Uterus (tissue), 4 donors: Measurements from ENCODE around the gene LRRC52. TPM values are rescaled to one million over a fixed set of nuclear protein-coding genes. Genes with fewer than 3 reads are reported as not detected.

ENCODE experiments used
- DNase-seq, 2 donors: peaks; one replicate each; pipeline ENCODE4 v3.0.0-alpha.2; 2019 to 2020
- H3K27ac ChIP-seq, 2 donors: fragments of 200-600 bp; sonication (generic); 1 replicate in 1 of 2; 2 replicates in 1 of 2; pipeline ENCODE4 v1.5.1; 2016 to 2018
- H3K27me3 ChIP-seq, 2 donors: fragments of 200-600 bp; sonication (generic); one replicate each; pipeline ENCODE4 v1.5.1; 2018 to 2019; ENCODE audit warnings: control low read depth in 1 of 2
- H3K36me3 ChIP-seq, 2 donors: fragments of 200-600 bp; sonication (generic); one replicate each; pipeline ENCODE4 v1.5.1; 2019; ENCODE audit warnings: control low read depth in 1 of 2
- H3K4me1 ChIP-seq, 2 donors: fragments of 200-600 bp; sonication (generic); one replicate each; pipeline ENCODE4 v1.5.1; 2018 to 2019; ENCODE audit warnings: control low read depth in 1 of 2
- H3K4me3 ChIP-seq, 2 donors: fragments of 200-600 bp; sonication (generic); 1 replicate in 1 of 2; 2 replicates in 1 of 2; pipeline ENCODE4 v1.5.1; 2018 to 2019; ENCODE audit warnings: mild to moderate bottlenecking in 1 of 2
- H3K9me3 ChIP-seq, 2 donors: fragments of 200-600 bp; sonication (generic); one replicate each; pipeline ENCODE4 v1.5.1; 2019; ENCODE audit warnings: control low read depth in 1 of 2
- CTCF ChIP-seq, 4 experiments: fragments of 200-600 bp in 2 of 4; fragments of 450-650 bp in 2 of 4; sonication (generic) in 2 of 4; IDR thresholded peaks; one replicate each; pipeline ENCODE4 v1.5.1; 2016 to 2019; ENCODE audit warnings: antibody characterized with exemption in 4 of 4, mild to moderate bottlenecking in 2 of 4, moderate library complexity in 1 of 4
- POLR2A ChIP-seq, 2 donors: fragments of 450-650 bp; IDR thresholded peaks; one replicate each; pipeline ENCODE4 v1.6.1; 2016; ENCODE audit warnings: antibody characterized with exemption in 2 of 2, mild to moderate bottlenecking in 1 of 2, moderate library complexity in 1 of 2
- intact Hi-C: fragments of 100-400 bp; cut with DNase I; formaldehyde crosslinking; loops from one replicate; pipeline ENCODE4 v1.15.1; 2023; ENCODE audit warnings: low total_unique reads
- total RNA-seq, 4 donors: library from RNA; depleted of rRNA in 3 of 4; stranded (reverse); fragments of >200 nt in 3 of 4; gene quantifications; one replicate each; pipeline versions ENCODE4 v1.1.0 to v1.2.4, GENCODE V29; 2014 to 2023
- donor health status: DM: yes; HTN: yes; CAD: no.

The LRRC52 gene
- total RNA-seq, 4 donors from 2014 or later, result not detected

GRCh38 chr1:165537356-165538109, 6.3 kb upstream of the LRRC52 start:
- no peaks in the 10 kb centered on the region for H3K9me3 ChIP-seq
- H3K4me3 ChIP-seq, result no peak overlapping the region
- no peaks in the 10 kb centered on the region for H3K36me3 ChIP-seq
- intact Hi-C loops, result no loop called here
- DNase-seq, result no peak
- no peaks in the 10 kb centered on the region for H3K4me1 ChIP-seq
- TF ChIP-seq POLR2A (IDR thresholded peaks at IDR 0.05) (no peak), CTCF (IDR thresholded peaks at IDR 0.05) (no peak)
- H3K27me3 ChIP-seq, result no peaks in the 10 kb centered on the region
- no peak overlapping the region for H3K27ac ChIP-seq

DNA sequence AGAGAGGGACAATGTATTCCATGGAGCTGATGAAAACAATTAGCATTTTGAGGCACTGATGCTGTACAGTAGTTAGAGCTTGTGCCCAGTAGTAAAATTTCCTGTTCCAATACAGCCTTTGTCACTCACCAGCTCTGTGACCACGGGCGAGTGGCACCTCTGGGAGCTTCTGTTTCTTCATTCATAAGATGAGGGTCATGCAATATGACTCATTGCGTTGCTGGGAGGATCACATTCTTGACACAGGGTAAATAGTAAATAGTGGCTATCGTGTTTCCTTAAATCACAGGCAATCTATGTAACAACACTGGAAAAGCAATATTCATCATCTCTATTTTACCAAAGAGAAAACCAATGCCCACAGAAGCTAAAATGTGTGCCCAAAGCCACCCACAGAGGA, 4.5 kb upstream of the LRRC52 start:
- H3K27ac ChIP-seq, result no peak overlapping the region
- no peaks in the 10 kb centered on the region for H3K27me3 ChIP-seq
- H3K4me3 ChIP-seq, result no peak overlapping the region
- intact Hi-C loops, result no loop called here
- H3K9me3 ChIP-seq, result no peaks in the 10 kb centered on the region
- no peaks in the 10 kb centered on the region for H3K4me1 ChIP-seq
- no peak for DNase-seq
- TF ChIP-seq CTCF (IDR thresholded peaks at IDR 0.05) (no peak), POLR2A (IDR thresholded peaks at IDR 0.05) (no peak)
- no peaks in the 10 kb centered on the region for H3K36me3 ChIP-seq

- intact Hi-C loops, result no loop called here
These were observed 3.9 kb upstream of the LRRC52 start for GRCh38 chr1:165539908-165540307.

DNA sequence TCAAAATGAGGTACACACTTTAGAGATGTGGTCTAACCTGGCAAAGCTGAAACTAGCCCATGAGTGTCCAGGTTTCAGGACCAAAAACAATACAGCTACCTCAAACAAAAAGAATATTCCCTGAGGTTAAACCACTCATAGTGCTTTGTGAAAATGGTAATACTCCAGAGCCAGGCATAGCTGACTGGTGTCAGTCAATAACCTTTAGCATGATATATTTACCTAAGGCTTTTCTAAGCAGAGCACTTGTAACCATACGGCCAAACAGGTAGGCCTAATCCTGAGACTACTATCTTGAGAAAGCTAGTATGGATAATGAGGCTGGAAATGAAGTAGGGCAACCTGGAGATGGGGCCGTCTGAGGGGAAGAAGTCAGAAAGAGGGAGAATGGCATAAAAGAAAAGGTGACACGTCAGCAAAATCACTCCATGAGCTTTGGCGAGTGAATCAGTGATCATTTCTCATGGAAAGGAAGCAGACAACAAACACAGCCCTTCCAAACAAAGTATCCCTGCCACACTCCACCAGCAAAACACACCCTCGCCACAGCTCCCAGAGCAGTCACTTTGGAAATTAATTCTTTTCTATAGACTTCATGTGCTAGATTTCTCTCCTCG, 1.7 kb upstream of the LRRC52 start:
- intact Hi-C loops, result no loop called here
- Histone ChIP-seq H3K36me3 (no peaks in the 10 kb centered on the region), H3K4me3 (no peak overlapping the region), H3K27ac (no peak overlapping the region), H3K4me1 (no peaks in the 10 kb centered on the region), H3K9me3 (no peaks in the 10 kb centered on the region), H3K27me3 (no peaks in the 10 kb centered on the region)
- DNase-seq, result no peak
- no peak for TF ChIP-seq CTCF (IDR thresholded peaks at IDR 0.05)
- TF ChIP-seq POLR2A (IDR thresholded peaks at IDR 0.05), result no peak

More at GRCh38 chr1:165539908-165540307, 3.9 kb upstream of the LRRC52 start:
- Histone ChIP-seq H3K27me3 (no peaks in the 10 kb centered on the region), H3K4me1 (no peaks in the 10 kb centered on the region), H3K9me3 (no peaks in the 10 kb centered on the region), H3K27ac (no peak overlapping the region), H3K36me3 (no peaks in the 10 kb centered on the region), H3K4me3 (no peak overlapping the region)
- DNase-seq, result no peak
- no peak for TF ChIP-seq CTCF (IDR thresholded peaks at IDR 0.05)
- TF ChIP-seq POLR2A (IDR thresholded peaks at IDR 0.05), result no peak

DNA sequence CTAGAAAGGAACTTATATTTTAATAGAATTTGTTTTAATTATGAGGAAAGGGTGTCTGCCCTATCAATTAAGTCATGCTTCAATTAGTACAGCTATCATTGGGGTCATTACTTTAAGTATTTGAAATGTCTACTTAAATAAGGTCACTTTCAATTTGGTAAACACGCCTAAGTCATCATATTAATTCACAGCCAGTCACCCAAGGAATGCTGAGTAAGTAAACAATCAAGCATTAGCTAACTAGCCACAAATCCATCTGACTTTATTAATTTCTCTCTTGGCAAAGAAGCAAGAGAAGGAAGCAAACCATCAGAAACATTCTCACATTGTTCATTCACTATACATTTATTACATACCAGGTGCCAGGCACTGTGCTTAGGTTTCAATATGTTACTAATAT, 1.2 kb upstream of the LRRC52 start:
- no peak overlapping the region for H3K4me3 ChIP-seq
- no peaks in the 10 kb centered on the region for H3K36me3 ChIP-seq
- H3K4me1 ChIP-seq, result no peaks in the 10 kb centered on the region
- intact Hi-C loops, result no loop called here
- no peaks in the 10 kb centered on the region for H3K9me3 ChIP-seq
- no peak overlapping the region for H3K27ac ChIP-seq
- no peak for DNase-seq
- TF ChIP-seq CTCF (IDR thresholded peaks at IDR 0.05), result no peak
- no peak for TF ChIP-seq POLR2A (IDR thresholded peaks at IDR 0.05)
- H3K27me3 ChIP-seq, result no peaks in the 10 kb centered on the region
